GM18909 (cell line): Measurements from ENCODE around the gene USP48.
"Not testable (repeated sequence)": the region's sequence is repeated elsewhere in the genome, so short reads cannot be mapped to it uniquely, and the experiment has no call there.

Experiments
- ATAC-seq: cut with Tn5 transposase; IDR thresholded peaks from one replicate; pipeline ENCODE4 v1.9.1; 2021; ENCODE audit warnings: mild to moderate bottlenecking; ENCODE audit not compliant: unreplicated experiment, poor library complexity

Gene USP48

GRCh38 chr1:21643624-21644023 lies 139.3 kb downstream of the USP48 start:
- no peak for ATAC-seq

DNA sequence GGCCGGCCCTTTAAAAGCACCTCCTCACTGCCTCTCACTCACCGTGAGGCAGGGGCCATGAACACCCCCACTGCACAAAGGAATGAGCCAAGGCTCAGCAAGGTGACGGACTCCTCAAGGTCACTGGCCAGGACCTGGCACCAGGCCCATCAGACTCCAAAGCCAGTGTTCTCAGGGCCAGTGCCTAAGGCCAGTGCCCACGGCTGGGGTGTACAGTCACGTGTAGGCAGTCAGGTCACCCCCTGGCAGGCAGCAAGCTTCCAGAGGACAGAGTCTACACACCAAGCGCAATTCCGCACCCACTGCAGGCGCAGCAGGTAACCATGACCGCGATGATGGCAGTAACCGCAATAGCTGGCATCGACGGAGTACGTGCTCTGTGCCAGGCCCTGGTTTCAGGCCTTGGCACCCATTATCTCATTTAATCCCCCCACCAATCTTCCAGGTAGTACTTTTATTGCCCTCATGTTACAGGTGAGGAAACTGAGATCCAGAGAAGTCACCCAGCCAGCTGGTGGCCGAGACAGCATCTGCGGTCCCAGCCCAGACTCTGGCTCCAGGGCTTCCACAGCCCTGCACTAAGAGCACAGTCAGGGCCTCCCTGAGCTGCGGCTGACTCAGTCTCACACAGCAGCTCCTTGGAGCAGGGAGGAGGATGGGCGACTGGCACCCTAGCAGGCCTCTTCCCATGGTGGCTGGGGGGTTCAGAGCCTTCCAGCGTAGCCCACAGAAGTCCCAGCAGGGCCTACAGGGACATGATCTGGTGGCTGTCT lies 140.8 kb downstream of the USP48 start:
- ATAC-seq, result no peak

DNA sequence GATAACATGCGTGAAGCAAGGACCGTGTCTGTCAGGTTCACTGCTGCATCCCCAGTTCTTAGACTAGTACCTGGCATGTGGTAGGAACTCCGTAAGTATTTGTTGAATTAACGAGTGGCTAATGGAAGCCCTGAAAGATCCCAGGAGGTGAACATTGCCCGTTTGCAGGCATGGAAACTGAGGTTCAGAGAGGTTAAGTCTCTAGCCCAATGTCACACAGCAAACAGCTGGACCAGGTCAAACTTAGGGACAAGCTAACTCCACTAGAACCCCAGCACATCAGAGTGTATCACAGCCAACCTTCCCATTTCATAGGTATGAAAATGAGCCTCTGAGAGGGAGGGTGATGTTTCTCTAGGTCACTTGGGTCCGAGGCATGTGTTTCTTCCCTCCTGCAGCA lies 141.4 kb downstream of the USP48 start:
- ATAC-seq, result no peak

GRCh38 chr1:21641076-21641475 lies 141.9 kb downstream of the USP48 start:
- ATAC-seq, result no peak

DNA sequence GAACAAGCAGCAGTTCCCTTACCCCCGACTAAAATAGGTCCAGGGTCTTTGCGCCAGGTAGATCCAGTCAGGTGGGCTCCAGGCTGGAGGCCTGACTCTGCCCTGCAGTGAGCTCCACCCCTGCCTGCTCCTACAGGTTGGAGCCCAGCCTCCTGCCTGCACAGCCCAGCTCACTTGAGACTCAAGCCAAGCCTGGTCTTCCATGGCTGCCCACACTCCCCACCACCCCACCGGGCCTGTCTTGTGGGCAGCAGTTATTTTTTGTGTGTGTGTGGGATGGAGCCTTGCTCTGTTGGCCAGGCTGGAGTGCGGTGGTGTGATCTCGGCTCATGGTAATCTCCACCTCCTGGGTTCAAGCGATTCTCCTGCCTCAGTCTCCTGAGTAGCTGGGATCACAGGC lies 142.3 kb downstream of the USP48 start:
- ATAC-seq, result no peak

- ATAC-seq, result no peak
Observed at GRCh38 chr1:21639594-21640041, 143.3 kb downstream of the USP48 start.

GRCh38 chr1:21638531-21639341 lies 144.2 kb downstream of the USP48 start:
- ATAC-seq, result no peak

- no peak for ATAC-seq
Observed at GRCh38 chr1:21637514-21637913, 145.4 kb downstream of the USP48 start.

DNA sequence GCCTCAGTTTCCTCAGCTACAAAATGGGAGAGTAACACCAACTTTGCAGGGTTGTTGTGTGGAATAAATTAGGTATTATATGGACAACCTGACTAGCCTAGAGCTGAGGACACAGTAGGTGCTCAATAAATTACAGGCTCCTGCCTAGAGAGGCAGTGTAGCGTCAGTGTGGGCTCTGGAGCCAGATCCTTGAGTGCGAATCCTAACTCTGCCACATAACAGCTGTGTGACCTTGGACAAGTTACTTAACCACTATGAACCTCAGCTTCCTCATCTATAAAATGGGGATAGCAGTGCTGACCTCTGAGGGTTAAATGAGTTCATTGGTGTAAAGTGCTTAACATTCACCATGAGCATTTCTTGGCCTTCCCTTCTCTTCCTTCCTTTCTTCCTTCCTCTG lies 146.9 kb downstream of the USP48 start:
- no peak for ATAC-seq

GRCh38 chr1:21634806-21635535 lies 148.0 kb downstream of the USP48 start:
- no peak for ATAC-seq

DNA sequence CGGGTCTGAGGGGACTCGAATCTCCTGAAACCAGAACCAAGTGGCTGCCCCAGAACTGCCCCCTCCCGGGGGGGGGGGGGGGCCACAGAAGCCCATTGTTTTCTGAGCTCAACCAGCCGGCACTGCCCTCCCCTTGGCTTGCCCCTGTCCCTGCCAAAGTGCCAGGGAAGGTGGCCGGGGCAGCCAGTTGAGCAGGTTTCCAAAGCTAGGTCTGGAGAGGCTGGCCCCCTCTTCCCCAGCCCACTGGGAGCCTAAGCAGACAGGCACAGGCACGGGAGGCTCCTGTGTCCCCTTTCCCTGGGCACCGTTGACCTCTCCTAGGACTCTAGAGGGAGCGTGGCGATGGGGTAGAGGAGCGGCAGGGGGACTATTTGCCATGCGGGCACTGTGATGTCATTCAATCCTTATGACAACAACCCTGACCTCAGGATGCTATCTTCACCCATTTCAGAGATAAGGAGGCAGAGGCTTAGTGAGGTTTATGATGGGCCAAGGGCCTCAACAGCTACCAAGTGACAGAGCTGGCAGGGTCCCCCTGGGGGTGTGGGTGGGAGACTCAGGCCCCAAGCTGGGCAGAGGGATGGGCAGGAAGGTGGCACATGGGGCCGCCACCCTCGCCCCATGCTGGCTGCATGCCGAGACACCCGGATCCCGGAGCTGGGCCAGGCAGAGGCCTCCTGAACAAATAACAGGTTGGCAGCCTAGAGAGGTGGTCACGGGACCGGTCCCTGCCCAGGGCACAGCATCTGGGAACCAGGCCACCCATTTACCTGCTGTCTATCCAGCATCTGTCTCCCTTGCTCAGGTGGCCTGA lies 148.8 kb downstream of the USP48 start:
- ATAC-seq, result no peak

- no peak for ATAC-seq
Observed at GRCh38 chr1:21633141-21633755, 149.7 kb downstream of the USP48 start.

- no peak for ATAC-seq
Observed at GRCh38 chr1:21631944-21632887, 150.7 kb downstream of the USP48 start.

DNA sequence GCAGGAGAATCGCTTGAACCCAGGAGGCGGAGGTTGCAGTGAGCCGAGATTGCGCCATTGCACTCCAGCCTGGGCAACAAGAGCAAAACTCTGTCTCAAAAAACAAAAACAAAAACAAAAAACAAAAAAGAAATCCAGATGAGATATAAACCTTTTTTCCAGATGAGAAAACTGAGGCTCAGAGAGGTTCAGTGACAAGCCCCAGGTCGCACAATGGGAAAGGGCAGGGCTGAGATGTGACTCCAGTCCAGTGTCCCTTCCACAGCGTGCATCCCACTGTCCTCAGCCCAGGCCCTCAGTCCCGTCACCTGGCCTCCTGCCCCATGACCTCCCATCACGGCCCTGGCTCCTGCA lies 151.4 kb downstream of the USP48 start:
- ATAC-seq, result not testable (repeated sequence)

DNA sequence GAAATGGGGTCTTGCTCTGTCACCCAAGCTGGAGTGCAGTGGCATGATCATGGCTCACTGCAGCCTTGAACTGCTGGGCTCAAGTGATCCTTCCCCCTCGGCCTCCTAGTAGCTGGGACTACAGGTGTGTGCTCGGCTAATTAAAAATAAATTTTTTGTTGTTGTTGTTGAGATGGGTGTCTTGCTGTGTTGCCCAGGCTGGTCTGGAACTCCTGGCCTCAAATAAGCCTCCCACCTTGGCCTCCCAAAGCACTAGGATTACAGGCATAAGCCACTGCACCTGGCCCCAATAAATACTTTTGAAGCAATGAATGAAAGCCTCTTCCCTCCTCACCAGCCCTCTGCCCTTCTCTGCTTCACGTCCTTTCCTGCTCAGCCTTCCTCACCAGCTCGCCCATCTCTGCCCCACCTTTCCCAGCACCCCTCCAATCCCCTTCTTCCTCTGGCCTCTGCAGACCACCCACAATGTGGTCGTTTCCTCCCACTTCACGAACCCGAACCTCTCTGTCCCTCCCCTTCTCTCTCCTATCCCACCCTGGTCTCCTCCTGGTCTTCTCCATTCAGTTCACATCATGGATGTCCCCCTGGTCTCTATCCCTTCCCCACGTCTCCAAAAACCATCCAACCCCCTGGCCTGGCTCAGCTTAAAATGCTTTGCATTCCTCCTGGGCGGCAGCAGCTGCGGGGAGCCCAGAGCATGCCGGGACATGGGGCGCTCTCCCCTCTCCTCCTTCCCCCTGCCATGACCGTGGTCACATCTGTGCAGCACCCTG lies 152.2 kb downstream of the USP48 start:
- ATAC-seq, result no peak

DNA sequence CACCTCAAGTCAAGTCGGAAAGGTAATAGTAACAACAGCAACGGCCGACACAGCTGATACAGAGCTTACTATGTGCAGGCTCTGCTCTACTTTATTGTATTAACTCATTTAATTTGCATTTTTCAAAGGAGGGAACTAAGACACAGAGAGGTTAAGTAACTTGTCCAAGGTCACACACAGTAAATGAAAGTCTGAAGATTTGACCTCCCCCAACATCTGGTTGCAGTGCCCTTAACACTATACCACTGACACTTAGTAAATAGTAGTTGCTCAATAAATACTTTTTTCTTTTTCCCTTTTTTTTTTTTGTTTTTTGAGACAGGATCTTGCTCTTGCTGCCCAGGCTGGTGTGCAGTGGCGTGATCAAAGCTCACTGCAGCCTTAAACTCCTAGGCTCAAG lies 153.0 kb downstream of the USP48 start:
- ATAC-seq, result no peak

GRCh38 chr1:21628798-21629393 lies 154.1 kb downstream of the USP48 start:
- ATAC-seq, result no peak
